Esophagus muscularis mucosa (tissue), 4 donors: ENCODE measurements around the gene NEURL1B. TPM values are rescaled to one million over a fixed set of nuclear protein-coding genes. Genes with fewer than 3 reads are reported as not detected.

ENCODE experiments used
- DNase-seq: peaks from one replicate; pipeline ENCODE4 v3.0.0-alpha.2; 2017; ENCODE audit errors: extremely low spot score
- H3K27ac ChIP-seq, 4 donors: fragments of 200-600 bp; sonication (generic); replicated peaks in 1 of 4; 1 replicate in 3 of 4; 2 replicates in 1 of 4; pipeline ENCODE4 v1.5.1; 2016 to 2019; ENCODE audit warnings: mild to moderate bottlenecking in 1 of 4
- H3K27me3 ChIP-seq, 4 donors: fragments of 200-600 bp; sonication (generic); one replicate each; pipeline versions ENCODE4 v1.5.1 to v1.6.0; 2016 to 2019
- H3K36me3 ChIP-seq, 4 donors: fragments of 200-600 bp; sonication (generic); one replicate each; pipeline ENCODE4 v1.5.1; 2016 to 2019
- H3K4me1 ChIP-seq, 4 donors: fragments of 200-600 bp; sonication (generic); one replicate each; pipeline ENCODE4 v1.5.1; 2016 to 2019
- H3K4me3 ChIP-seq, 4 donors: fragments of 200-600 bp; sonication (generic); 1 replicate in 2 of 4; 2 replicates in 2 of 4; pipeline ENCODE4 v1.5.1; 2016 to 2019; ENCODE audit warnings: mild to moderate bottlenecking in 4 of 4, moderate library complexity in 1 of 4
- H3K9me3 ChIP-seq, 4 donors: fragments of 200-600 bp; sonication (generic); 1 replicate in 3 of 4; 2 replicates in 1 of 4; pipeline ENCODE4 v1.5.1; 2016 to 2019
- CTCF ChIP-seq, 3 experiments: fragments of 200-600 bp in 2 of 3; fragments of 450-650 bp in 1 of 3; sonication (generic) in 2 of 3; IDR thresholded peaks; one replicate each; pipeline ENCODE4 v1.5.1; 2017 to 2019; ENCODE audit warnings: antibody characterized with exemption in 3 of 3, mild to moderate bottlenecking in 2 of 3, moderate library complexity in 1 of 3
- EP300 ChIP-seq: sonication (generic); formaldehyde crosslinking; IDR thresholded peaks from one replicate; pipeline ENCODE4 v1.6.1; 2017; ENCODE audit warnings: antibody characterized with exemption
- POLR2A ChIP-seq: fragments of 450-650 bp; IDR thresholded peaks from one replicate; pipeline ENCODE4 v1.6.1; 2017; ENCODE audit warnings: antibody characterized with exemption, moderate library complexity, mild to moderate bottlenecking, low read depth
- POLR2AphosphoS5 ChIP-seq, 2 donors: sonication (generic); formaldehyde crosslinking; IDR thresholded peaks; one replicate each; pipeline ENCODE4 v1.6.1; 2017; ENCODE audit warnings: antibody characterized with exemption in 2 of 2
- WGBS: methylation state at CpG from one replicate; pipeline ENCODE4 v1.1.5; 2018; 5-methylcytosine and 5-hydroxymethylcytosine counted together
- intact Hi-C: fragments of 100-400 bp; cut with DNase I; formaldehyde crosslinking; loops from one replicate; pipeline ENCODE4 v1.15.1; 2023
- total RNA-seq, 4 donors: library from RNA; depleted of rRNA; stranded (reverse); fragments of >200 nt; gene quantifications; one replicate each; pipeline versions ENCODE4 v1.1.0 to v1.2.1, GENCODE V29; 2016

NEURL1B gene
- total RNA-seq, 4 donors from 2014 or later, result 34.1 to 87.1 (median 60.2) TPM

DNA sequence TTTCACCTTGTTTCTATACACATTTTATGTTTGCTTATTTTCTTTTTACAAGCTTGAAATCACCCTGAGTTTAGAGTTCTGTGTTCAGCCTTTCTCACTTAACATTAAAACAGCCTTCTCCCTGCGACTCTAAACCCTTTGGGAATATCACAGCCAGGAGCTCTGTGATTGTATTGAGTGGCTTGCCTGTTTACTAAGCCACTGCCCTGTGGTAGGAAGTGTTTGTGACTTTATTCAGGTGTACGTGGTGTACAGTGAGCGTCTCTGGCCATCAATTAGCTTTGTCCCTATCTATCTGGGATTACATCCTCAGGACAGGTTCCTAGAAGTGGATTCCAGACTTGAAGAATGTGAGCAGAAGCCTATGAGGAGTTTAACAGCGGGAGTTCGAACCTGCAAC is 11.0 kb upstream of the NEURL1B start:
- no peak overlapping the region for H3K4me3 ChIP-seq
- H3K27me3 ChIP-seq, result no peaks in the 10 kb centered on the region
- DNase-seq, result no peak
- no peaks in the 10 kb centered on the region for H3K4me1 ChIP-seq
- intact Hi-C loops, result no loop called here
- H3K9me3 ChIP-seq, result no peaks in the 10 kb centered on the region
- TF ChIP-seq EP300 (no peak), POLR2A (no peak), POLR2AphosphoS5 (IDR thresholded peaks at IDR 0.05) (no peak), CTCF (IDR thresholded peaks at IDR 0.05) (no peak)
- 87% methylated on average over 5 of the region's 5 CpGs for WGBS
- no peaks in the 10 kb centered on the region for H3K36me3 ChIP-seq
- H3K27ac ChIP-seq, result no peak overlapping the region

DNA sequence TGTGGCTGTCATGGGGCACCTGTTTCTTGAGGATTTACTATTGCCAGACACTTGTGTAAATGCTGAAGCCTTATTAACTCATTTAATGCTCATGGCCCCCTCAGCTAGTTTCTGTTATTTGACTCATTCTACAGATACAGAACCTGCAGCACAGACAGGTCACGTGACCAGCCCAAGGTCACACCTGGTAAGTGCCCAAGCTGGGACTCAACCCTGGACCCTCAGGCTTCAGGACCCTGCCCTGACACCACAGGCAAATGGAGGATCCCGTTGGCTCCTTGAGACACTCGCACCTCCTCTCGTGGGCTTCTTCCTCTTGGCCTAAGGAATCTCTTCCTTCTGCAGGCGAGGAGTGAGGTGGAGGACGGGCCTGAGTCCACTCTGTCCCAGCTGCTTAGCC is 10.6 kb upstream of the NEURL1B start:
- Histone ChIP-seq H3K4me3 (no peak overlapping the region), H3K27ac (no peak overlapping the region), H3K27me3 (no peaks in the 10 kb centered on the region), H3K36me3 (no peaks in the 10 kb centered on the region), H3K4me1 (no peaks in the 10 kb centered on the region), H3K9me3 (no peaks in the 10 kb centered on the region)
- TF ChIP-seq POLR2A, result no peak
- no peak for TF ChIP-seq POLR2AphosphoS5 (IDR thresholded peaks at IDR 0.05)
- TF ChIP-seq EP300, result no peak
- TF ChIP-seq CTCF (IDR thresholded peaks at IDR 0.05), result no peak
- 97% methylated on average over 6 of the region's 6 CpGs for WGBS
- DNase-seq, result no peak
- intact Hi-C loops, result no loop called here

DNA sequence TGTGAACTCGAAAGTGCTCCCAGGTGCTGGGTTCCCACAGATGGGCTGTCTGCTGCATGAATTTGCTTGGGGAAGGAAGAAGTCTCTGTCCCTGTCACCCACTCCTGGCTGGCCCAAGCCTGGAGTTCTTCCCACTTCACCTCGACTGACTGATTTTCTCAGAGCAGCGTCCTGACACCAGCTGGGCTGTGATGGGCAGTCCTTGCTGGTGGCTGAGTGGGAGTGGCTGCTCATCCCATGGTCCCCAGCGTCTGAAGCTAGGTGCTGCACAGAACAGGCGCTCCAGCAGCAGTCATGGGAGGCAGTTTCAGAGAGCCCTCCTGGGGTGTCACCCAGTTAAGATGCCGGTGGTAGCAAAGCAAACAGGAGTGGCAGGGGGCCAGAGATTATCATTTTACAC is 10.1 kb upstream of the NEURL1B start:
- H3K4me1 ChIP-seq, result no peaks in the 10 kb centered on the region
- TF ChIP-seq CTCF (IDR thresholded peaks at IDR 0.05) (no peak), EP300 (no peak), POLR2AphosphoS5 (IDR thresholded peaks at IDR 0.05) (no peak), POLR2A (no peak)
- no peak for DNase-seq
- no peaks in the 10 kb centered on the region for H3K36me3 ChIP-seq
- H3K9me3 ChIP-seq, result no peaks in the 10 kb centered on the region
- no peaks in the 10 kb centered on the region for H3K27me3 ChIP-seq
- intact Hi-C loops, result no loop called here
- 97% methylated on average over 6 of the region's 6 CpGs for WGBS
- no peak overlapping the region for H3K27ac ChIP-seq
- no peak overlapping the region for H3K4me3 ChIP-seq

DNA sequence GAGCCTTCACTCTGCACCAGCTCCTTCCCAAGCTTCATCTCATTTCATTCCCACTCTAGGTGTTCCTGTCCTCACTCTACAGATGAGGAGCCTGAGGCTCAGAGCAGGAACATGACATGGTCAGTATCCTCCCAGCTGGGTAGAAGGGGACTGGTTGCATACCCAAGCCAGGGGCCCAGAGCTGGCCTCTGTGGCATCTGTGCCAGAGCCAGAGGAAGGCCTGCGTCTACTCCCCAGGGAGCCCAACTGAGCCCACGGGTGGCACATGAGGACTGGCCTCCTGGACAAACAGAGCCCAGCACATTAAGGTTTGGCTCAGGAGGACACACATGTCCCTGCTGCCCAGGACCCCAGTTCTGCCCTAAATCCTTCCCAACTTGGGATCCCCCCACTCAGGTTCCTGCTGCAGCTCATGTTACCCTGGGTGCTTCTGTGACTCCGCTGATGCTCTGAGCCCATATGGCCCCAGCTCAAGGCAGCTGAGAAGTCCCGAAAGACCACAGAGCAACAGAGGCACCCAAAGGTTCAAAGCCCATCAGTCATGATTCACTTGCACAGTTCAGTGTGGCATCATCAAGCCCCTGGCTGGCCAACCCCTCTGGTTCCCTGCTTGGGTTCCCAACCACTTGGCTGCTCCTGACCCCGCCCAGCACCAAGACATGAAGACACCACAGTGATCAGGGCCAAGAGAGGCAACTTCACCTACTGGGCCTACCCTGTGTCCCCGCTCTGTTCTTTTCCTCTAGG is 8.5 kb upstream of the NEURL1B start:
- Histone ChIP-seq H3K27ac (no peak overlapping the region), H3K9me3 (no peaks in the 10 kb centered on the region), H3K4me3 (no peak overlapping the region), H3K36me3 (no peaks in the 10 kb centered on the region), H3K27me3 (no peaks in the 10 kb centered on the region), H3K4me1 (peaks cover 0 to 9% (median 8%) of the 10 kb centered on the region in 4 donors)
- TF ChIP-seq CTCF (IDR thresholded peaks at IDR 0.05) (no peak), EP300 (no peak), POLR2AphosphoS5 (IDR thresholded peaks at IDR 0.05) (no peak), POLR2A (no peak)
- WGBS, result 98% methylated on average over 5 of the region's 6 CpGs
- intact Hi-C loops, result no loop called here
- DNase-seq, result no peak
